Activated naive CD4-positive, alpha-beta T cell (primary cell): ENCODE measurements around the gene ANKRD35.
"Not testable (repeated sequence)": the region's sequence is repeated elsewhere in the genome, so short reads cannot be mapped to it uniquely, and the experiment has no call there.

Experiments used
- DNase-seq, 4 experiments: peaks; one replicate each; lab custom pipeline; 2025; lab: John Stamatoyannopoulos, UW

Gene ANKRD35

DNA sequence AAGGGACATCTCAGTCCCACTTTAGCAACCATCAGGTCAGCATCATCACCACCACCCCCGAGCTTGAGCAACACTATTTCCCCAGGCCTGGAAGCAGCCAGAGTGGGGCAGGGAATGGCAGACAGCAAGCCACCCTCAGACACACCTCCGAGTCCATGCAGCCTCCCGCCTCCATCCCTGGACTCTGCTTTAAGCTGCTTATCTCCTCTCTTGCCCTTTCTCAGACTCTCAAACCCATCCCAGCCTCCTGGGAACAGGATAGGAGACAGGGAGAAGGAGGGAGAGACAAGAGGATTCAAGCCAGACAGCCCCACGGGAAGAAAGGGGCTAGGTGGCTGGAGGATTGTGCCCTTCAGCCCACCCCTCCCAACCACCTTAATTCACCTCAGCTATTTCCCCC lies 28.5 kb downstream of the ANKRD35 start:
- DNase-seq, result no peak

- no peak for DNase-seq
These were observed 30.2 kb downstream of the ANKRD35 start for GRCh38 chr1:145855426-145855948.

GRCh38 chr1:145849356-145850160 lies 36.1 kb downstream of the ANKRD35 start:
- DNase-seq, result no peak

GRCh38 chr1:145847827-145848226 lies 37.8 kb downstream of the ANKRD35 start:
- no peak for DNase-seq

- DNase-seq, result no peak
These were observed 39.5 kb downstream of the ANKRD35 start for GRCh38 chr1:145846201-145846612.

- peak; percentile 54 to 74 (median 64) for DNase-seq
These were observed 40.0 kb downstream of the ANKRD35 start, which contains the start of gene NUDT17 for GRCh38 chr1:145845514-145846161. NUDT17 (plus strand) TSS chr1:145845630; CDS start chr1:145845641, 11 bp downstream.

GRCh38 chr1:145845144-145845513 lies 40.5 kb downstream of the ANKRD35 start:
- no peak for DNase-seq

GRCh38 chr1:145843031-145843430 lies 42.6 kb downstream of the ANKRD35 start:
- DNase-seq, result no peak

DNA sequence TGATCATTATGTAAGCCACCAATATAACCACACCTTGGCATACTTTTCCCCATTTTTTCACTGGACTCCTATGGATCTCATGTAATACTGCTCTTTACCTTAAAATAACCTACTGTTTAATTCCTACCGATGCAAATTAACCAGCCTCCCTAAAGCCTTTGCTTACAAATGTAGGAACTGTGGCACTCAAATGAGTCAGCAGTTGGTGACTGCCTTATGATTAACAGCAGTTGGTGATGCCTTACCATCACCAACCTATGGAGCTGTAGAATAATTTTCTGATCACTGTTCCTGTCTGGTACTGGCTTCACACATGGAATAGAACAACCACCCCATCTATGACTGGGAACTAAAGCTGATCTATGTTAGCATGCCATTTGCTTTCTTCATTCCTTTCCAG lies 48.0 kb downstream of the ANKRD35 start:
- DNase-seq, result no peak

GRCh38 chr1:145830810-145831209 lies 54.9 kb downstream of the ANKRD35 start:
- DNase-seq, result not testable (repeated sequence)

DNA sequence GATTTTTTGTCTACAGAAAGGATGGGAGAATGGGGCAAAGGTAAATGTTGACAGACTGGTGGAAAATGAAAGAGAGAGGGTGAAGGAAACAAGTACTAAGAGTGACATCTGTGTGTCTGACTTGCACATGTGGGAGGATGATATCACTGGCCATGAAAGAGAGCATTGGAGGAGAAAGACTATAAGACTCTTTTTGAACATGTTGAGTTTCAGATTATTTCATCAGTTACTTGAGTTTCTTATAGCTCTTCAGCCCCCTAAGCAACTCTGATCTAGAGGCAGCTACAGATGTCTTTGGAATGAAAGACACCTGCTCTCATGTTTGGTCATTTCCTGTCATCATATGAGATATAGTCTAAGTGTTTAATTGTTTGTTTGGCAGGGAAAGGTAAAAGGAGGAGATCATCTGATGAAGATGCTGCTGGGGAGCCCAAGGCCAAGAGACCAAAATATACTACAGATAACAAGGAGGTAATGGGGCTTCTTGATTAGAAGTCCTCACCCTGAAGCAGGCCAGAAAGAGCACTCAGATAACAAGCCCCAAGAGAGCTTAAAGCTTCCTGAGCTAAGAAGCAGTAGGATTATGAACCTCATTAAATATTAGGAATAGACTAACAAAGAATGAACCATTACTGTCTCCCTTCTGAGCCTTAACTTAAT lies 57.2 kb downstream of the ANKRD35 start:
- DNase-seq, result no peak

DNA sequence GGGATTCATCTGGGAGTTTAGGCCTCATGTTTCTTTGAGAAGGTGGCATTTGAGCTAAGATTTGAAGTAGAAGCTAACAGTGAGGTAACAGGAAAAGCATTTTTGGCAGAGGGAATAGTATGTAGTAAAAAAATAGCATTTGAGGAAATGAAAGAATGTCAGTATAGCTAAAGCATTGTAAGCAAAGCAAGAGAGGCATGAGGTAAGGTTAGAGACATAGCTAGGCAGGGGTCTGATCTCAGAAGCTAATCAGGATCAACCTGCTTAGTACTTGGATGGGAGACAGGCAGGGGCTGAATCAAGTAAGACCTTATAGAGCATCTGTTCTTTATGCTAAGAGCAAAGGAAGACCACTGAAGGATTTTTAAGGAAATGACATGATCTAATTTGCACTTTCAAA lies 57.7 kb downstream of the ANKRD35 start:
- no peak for DNase-seq

DNA sequence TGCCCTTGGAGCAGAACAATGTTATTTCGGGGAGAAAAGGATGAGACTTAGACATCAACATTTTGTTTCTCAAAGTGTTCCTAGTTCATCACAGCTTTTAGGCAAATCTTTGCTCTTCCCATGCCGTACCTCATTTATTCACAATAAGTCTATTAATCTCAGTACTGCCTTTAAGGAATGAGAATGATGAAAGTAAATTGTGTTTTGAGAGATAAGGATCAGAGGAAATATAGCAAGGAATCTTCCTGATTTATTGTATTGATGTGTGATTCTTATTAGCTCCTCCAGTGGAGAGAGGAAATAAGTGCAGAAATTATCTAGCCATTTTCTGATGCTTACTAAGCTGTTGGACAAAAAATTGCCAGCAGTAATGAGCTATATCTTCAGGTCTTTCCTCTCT lies 59.6 kb downstream of the ANKRD35 start:
- DNase-seq, result no peak

DNA sequence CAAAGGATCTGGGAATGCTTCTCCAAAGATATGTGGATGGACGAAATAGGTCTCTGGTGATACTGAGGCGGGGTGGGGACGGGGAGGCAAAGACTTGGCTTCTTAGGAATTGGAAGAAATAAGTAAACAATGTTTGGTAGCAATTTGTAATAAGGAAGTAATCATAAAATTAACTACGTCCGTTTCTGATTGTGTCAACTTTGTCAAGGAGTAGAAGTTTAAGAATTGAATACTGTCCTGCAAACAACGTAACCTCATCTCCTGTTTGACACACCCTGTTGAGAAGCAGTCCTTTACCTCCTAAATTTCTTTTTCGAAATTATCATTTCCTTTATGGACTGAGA lies 61.2 kb downstream of the ANKRD35 start:
- DNase-seq, result no peak

- DNase-seq, result peak; percentile 47 to 81 (median 68)
These were observed 61.8 kb downstream of the ANKRD35 start, which contains the start of the genes POLR3C and RNF115 for GRCh38 chr1:145823565-145824498. POLR3C (plus strand) TSS chr1:145824200; CDS start chr1:145825777, 1,577 bp downstream. RNF115 (minus strand) TSS chr1:145824095; CDS start chr1:145823873, 222 bp downstream.

GRCh38 chr1:145822779-145823331 lies 62.8 kb downstream of the ANKRD35 start:
- DNase-seq, result not testable (repeated sequence)

DNA sequence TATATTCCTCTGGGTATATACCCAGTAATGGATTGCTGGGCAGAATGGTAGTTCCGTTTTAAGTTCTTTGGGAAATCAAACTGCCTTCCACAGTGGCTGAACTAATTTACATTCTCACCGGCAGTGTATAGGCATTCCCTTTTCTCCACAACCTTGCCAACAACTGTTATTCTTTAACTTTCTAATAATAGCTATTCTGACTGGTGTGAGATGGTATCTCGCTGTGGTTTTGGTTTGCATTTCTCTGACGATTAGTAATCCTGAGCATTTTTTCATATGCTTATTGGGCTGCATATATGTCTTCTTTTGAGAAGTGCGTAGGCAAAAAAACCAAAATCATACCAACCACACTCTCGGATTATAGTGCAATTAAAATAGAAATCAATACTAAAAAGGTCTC lies 67.6 kb downstream of the ANKRD35 start:
- DNase-seq, result not testable (repeated sequence)
